HG03558 (cell line): ENCODE data around the gene IFT172.
A peak's percentile ranks its signal among the peaks of the same experiment; 100 is the strongest.
"Not testable (repeated sequence)": the region's sequence is repeated elsewhere in the genome, so short reads cannot be mapped to it uniquely, and the experiment has no call there.

Experiments
- ATAC-seq: cut with Tn5 transposase; IDR thresholded peaks from one replicate; pipeline ENCODE4 v1.9.1; 2021; ENCODE audit warnings: moderate number of reproducible peaks; ENCODE audit not compliant: unreplicated experiment; ENCODE audit errors: extremely low read depth

Gene IFT172

DNA sequence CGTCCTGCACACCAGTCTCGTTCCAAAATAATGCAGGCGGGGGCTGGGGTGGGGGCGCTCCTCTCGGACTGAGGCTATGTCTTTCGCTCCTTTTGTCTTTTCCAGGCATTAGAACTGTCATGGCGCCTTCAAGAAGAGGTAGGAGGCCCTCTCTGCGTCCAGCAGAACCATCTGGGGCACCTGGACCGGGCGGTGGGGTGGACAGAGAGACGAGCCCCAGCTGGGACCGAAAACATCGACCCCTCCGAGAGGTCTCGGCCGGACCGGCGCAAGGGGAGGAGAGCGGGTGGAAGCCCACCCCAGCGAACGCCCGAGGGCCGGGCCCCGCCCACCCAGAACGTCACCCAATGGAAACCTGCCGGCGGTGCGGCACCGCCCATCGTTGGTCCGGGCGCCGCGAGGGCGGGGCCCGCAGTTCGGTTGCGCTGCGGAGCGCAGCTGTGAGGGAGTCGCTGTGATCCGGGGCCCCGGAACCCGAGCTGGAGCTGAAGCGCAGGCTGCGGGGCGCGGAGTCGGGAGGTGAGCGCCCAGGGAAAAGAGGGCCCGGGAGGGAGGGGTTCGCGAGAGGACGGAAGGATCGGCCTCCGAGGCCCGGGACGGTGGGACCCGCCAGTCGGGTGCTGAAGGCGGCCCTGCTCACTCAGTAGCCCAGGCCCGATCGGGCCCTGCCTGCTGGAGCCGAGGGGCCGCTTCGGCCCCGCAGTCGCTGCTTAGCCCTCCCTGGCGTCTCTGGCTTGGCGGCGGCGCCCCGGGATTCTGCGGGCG, 61.1 kb downstream of the IFT172 start, which contains the start of gene NRBP1:
Gene NRBP1 (plus strand): TSS at position 419 of the 765 bp plus-strand sequence. CDS start 4,643 bp downstream, outside the sequence.
- ATAC-seq, result peak; percentile 65

GRCh38 chr2:27427863-27428212, 61.7 kb downstream of the IFT172 start:
- no peak for ATAC-seq

GRCh38 chr2:27425039-27425438, 64.5 kb downstream of the IFT172 start:
- not testable (repeated sequence) for ATAC-seq

DNA sequence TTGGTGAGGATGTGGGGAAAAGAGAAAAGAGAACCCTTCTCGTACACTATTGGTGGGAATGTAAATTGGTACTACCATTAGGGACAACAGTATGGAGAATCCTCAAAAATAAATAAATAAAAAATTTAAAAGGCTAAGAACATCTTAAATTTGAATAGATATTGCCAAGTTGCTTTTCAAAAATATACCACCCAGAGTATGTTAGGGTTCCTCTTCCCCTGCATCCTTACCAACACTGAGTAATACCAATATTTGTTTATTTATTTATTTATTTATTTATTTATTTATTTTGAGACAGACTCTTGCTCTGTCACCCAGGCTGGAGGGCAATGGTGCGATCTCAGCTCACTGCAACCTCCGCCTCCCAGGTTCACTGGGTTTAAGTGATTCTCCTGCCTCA, 66.6 kb downstream of the IFT172 start:
- ATAC-seq, result no peak

DNA sequence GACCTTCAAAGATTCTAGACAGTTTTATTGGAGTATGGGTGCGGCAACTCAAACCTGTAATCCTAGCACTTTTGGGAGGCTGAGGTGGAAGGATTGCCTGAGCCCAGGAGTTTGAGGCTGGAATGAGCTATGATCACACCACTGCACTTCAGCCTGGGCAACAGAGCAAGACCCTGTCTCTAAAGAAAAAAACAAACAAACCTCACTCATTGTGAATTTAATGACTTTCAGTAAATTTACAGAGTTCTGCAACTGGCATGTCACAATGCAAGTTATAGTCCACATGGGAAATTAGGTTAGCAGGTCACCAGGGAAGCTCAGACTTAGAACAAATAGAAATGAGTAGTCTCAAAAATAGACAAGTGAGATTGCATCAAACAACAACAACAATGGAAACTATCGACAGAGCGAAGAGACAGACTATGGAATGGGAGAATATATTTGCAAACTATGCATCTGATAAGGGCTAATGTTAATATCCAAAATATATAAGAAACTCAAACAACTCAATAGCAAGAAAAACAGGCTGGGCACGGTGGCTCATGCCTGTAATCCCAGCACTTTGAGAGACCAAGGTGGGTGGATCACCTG, 67.8 kb downstream of the IFT172 start:
- ATAC-seq, result no peak

GRCh38 chr2:27420996-27421395, 68.5 kb downstream of the IFT172 start:
- no peak for ATAC-seq

GRCh38 chr2:27416151-27416550, 73.4 kb downstream of the IFT172 start:
- no peak for ATAC-seq

DNA sequence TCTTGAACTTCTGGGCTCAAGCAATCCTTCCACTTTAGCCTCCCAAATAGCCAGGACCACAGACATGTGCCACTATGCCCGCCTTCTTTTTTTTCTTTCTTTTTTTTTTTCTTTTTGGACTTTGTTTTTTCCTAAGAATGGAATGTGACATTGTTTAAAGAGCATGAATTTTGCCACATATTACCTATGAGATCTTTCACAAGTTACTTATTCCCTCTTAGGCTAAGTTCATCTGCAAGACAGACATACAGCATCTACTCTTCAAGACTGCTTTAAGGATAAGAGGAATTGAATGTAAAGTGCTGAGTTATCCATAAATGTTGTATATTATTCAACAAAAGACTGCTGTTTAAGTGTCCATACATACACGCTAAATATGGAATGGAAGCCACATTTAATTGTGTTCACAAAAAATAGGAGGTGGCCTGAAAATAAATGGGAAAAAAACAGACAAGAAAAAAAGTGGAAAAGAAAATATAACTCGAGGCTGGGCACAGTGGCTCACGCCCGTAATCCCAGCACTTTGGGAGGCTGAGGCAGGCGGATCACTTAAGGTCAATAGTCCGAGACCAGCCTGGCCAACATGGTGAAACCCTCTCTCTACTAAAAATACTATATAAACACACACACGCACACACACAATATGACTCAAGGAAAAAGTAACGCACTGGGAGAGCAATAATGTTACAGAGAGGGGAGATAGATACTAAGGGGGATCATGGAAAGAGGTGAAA, 77.0 kb downstream of the IFT172 start:
- ATAC-seq, result no peak

- peak; percentile 75 for ATAC-seq
These were observed 80.0 kb downstream of the IFT172 start, which contains the start of gene PPM1G for GRCh38 chr2:27409321-27410073. Gene PPM1G (minus strand): TSS chr2:27409591. CDS start chr2:27409422, 169 bp downstream.

- ATAC-seq, result no peak
These were observed 80.8 kb downstream of the IFT172 start for GRCh38 chr2:27408601-27409320.

GRCh38 chr2:27407798-27408491, 81.6 kb downstream of the IFT172 start:
- no peak for ATAC-seq

DNA sequence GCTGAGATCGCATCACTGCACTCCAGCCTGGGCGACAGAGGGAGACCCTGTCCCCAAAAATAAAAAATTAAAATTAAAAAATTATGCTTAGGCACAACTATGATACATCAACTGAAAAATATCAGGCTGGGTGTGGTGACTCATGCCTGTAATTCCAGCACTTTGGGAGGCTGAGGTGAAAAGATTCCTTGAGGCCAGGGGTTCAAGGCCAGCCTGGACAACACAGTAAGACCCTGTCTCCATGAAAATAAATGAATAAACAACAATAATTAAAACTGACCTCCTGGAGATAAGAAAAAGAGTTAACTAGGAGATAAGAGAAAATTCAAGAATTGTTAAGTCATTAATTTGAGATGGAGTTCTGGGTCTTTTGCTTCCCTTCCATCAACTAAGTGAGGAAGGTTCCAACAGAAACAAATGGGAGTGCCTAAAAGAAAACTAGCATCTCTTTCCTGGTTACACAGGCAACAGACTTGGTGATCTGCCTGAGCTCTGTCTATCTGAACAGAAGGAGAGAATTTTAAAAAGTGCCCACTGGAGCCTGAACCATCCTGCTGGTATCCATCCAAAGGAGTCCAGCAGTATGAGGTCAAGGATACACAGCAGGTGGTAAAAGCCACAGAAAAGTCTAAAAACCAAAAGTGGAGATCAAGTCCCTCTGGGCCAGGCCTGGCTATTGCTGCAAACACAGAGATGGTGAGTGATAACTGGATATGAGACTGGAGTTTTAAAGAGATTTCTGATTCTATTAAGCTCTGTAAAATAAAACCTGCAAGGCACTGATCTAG, 89.0 kb downstream of the IFT172 start:
- ATAC-seq, result no peak

DNA sequence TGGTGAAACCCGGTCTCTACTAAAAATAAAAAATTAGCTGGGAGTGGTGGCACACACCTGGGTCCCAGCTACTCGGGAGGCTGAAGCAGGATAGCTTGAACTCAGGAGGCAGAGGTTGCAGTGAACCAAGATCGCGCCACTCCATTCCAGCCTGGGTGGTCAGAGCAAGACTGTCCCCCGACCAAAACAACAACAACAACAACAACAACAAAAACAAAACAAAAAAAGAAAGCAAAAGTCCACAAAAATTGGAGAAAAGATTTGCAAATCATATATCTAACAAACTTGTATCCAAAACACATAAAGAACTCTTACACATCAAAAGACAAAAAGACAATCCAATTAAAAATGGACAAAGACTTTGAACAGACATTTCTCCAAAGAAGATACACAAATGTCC, 90.6 kb downstream of the IFT172 start:
- no peak for ATAC-seq
